Karpas-422 (cell line): ENCODE data around the gene NSMCE1. TPM values are rescaled to one million over a fixed set of nuclear protein-coding genes. Genes with fewer than 3 reads are reported as not detected.
"Not testable (repeated sequence)": the region's sequence is repeated elsewhere in the genome, so short reads cannot be mapped to it uniquely, and the experiment has no call there.

Experiments
- DNase-seq: peaks from one replicate; pipeline ENCODE4 v3.0.0-alpha.2; 2015
- H2AFZ ChIP-seq: fragments of 200-600 bp; sonication (generic); 2 replicates; pipeline ENCODE4 v1.6.1; 2014; ENCODE audit warnings: antibody characterized with exemption, low read length, mixed read lengths
- H3K27ac ChIP-seq: fragments of 200-600 bp; sonication (generic); 2 replicates; pipeline ENCODE4 v1.5.1; 2014; ENCODE audit warnings: mild to moderate bottlenecking, low read length, moderate library complexity
- H3K27me3 ChIP-seq: fragments of 200-600 bp; sonication (generic); 2 replicates; pipeline ENCODE4 v1.6.1; 2014; ENCODE audit warnings: low read length, mixed read lengths
- H3K36me3 ChIP-seq: fragments of 200-600 bp; sonication (generic); 2 replicates; pipeline ENCODE4 v1.6.1; 2014; ENCODE audit warnings: low read length, mixed read lengths; ENCODE audit not compliant: insufficient read depth
- H3K4me1 ChIP-seq: fragments of 200-600 bp; sonication (generic); 2 replicates; pipeline ENCODE4 v1.6.1; 2014; ENCODE audit warnings: mild to moderate bottlenecking, low read length, mixed read lengths
- H3K4me2 ChIP-seq: fragments of 200-600 bp; sonication (generic); 2 replicates; pipeline ENCODE4 v1.6.1; 2014; ENCODE audit warnings: low read length, low read depth, mild to moderate bottlenecking; ENCODE audit not compliant: poor library complexity, severe bottlenecking
- H3K4me3 ChIP-seq: fragments of 200-600 bp; sonication (generic); 2 replicates; pipeline ENCODE4 v1.5.1; 2014; ENCODE audit warnings: mild to moderate bottlenecking, antibody characterized with exemption, low read length, mixed read lengths
- H3K79me2 ChIP-seq: fragments of 200-600 bp; sonication (generic); 2 replicates; pipeline ENCODE4 v1.6.1; 2014; ENCODE audit warnings: mild to moderate bottlenecking, low read length, mixed read lengths
- H3K9ac ChIP-seq: fragments of 200-600 bp; sonication (generic); 2 replicates; pipeline ENCODE4 v1.6.0; 2014; ENCODE audit warnings: low read length
- H3K9me2 ChIP-seq: fragments of 200-600 bp; sonication (generic), shearing (Covaris generic); replicated peaks from 2 replicates; pipeline ENCODE4 v1.6.0; 2014; ENCODE audit warnings: mild to moderate bottlenecking, low read length, moderate library complexity; ENCODE audit not compliant: insufficient read depth
- H3K9me3 ChIP-seq: fragments of 300-700, 200-600 bp; sonication (generic); 2 replicates; pipeline ENCODE4 v1.6.1; 2014; ENCODE audit warnings: low read length, mixed read lengths
- H4K20me1 ChIP-seq: fragments of 200-600 bp; sonication (generic); 2 replicates; pipeline ENCODE4 v1.6.1; 2014; ENCODE audit warnings: mild to moderate bottlenecking, antibody characterized with exemption, low read length, low read depth; ENCODE audit not compliant: insufficient read depth
- total RNA-seq: library from RNA; depleted of rRNA; stranded (reverse); fragments of >200 nt; shearing (Covaris generic); gene quantifications from 2 replicates; pipeline ENCODE4 v1.2.3, GENCODE V29; 2014; ENCODE audit warnings: low replicate concordance

The NSMCE1 gene
- total RNA-seq, 1 experiment from 2014 or later, result 77.8 TPM

DNA sequence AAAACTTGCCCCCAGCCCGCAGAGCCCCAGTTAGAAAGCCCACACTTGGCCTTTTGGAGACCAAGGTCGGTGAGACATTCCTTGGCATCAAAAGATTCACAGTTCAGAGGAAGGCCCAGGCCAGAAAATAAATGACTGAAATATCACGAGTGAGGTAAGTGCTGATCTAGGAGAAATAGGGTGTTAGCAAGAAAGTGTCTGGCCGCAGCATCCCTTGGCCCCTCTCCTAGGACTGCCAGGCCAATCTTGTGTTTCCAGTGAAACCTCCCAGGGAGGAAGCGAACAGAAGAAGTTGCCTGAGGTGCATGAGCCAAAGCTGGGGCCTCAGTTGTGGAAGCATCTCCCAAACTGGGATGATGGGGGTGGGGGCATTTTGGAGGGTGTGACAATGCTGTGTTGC, 22.5 kb upstream of the NSMCE1 start:
- Histone ChIP-seq H3K9me3 (no peaks in the 10 kb centered on the region), H3K4me3 (no peak overlapping the region), H3K9me2 (no peaks in the 10 kb centered on the region), H3K4me2 (no peak overlapping the region), H3K36me3 (no peaks in the 10 kb centered on the region), H3K27ac (no peak overlapping the region), H3K79me2 (no peaks in the 10 kb centered on the region), H3K9ac (no peak overlapping the region), H2AFZ (no peak overlapping the region), H4K20me1 (no peaks in the 10 kb centered on the region), H3K4me1 (no peaks in the 10 kb centered on the region), H3K27me3 (no peaks in the 10 kb centered on the region)
- DNase-seq, result no peak

DNA sequence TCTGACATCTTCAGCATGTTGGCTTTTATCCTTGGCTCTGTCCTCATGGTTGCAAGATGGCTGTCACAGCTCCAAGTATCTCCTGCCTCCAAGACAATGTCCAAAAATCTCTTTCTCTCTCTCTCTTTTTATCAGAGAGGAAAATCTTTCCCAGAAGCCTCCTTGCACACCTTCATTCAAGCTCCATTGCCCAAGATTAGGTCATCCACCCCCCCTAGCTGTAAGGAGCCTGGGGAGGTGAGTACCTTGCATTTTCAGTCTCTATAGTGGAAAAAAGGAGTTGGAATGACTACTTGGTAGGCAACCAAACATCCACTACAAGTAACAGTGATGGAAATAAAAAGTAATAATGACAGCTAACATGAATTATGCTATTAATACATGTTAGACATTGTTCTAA, 22.0 kb upstream of the NSMCE1 start:
- no peaks in the 10 kb centered on the region for H3K4me1 ChIP-seq
- H3K79me2 ChIP-seq, result no peaks in the 10 kb centered on the region
- no peaks in the 10 kb centered on the region for H3K36me3 ChIP-seq
- no peak for DNase-seq
- no peaks in the 10 kb centered on the region for H3K27me3 ChIP-seq
- H2AFZ ChIP-seq, result no peak overlapping the region
- no peak overlapping the region for H3K27ac ChIP-seq
- H3K9me2 ChIP-seq, result no peaks in the 10 kb centered on the region
- H4K20me1 ChIP-seq, result no peaks in the 10 kb centered on the region
- no peaks in the 10 kb centered on the region for H3K9me3 ChIP-seq
- H3K4me2 ChIP-seq, result no peak overlapping the region
- no peak overlapping the region for H3K4me3 ChIP-seq
- no peak overlapping the region for H3K9ac ChIP-seq

DNA sequence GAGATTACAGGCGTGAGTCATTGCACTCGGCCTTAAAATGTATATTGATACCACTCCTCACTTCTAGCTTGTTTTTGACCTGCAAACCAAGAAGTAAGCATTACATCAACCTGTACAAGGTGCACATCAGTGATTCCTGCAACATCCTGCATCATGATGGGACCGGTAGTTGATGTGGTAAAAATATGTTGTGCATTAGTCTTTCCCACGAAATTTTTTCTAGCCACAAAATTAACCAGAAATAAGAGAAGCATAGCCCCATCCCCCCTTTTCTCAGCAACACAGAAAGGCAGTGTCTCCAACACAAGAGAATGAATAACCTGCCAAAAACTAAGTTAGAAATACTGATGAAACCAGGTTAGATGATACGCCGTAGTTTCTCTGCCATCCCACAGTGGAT, 21.1 kb upstream of the NSMCE1 start:
- H3K9me3 ChIP-seq, result no peaks in the 10 kb centered on the region
- no peaks in the 10 kb centered on the region for H3K79me2 ChIP-seq
- no peak overlapping the region for H3K9ac ChIP-seq
- no peaks in the 10 kb centered on the region for H4K20me1 ChIP-seq
- no peaks in the 10 kb centered on the region for H3K27me3 ChIP-seq
- no peak overlapping the region for H3K27ac ChIP-seq
- no peaks in the 10 kb centered on the region for H3K36me3 ChIP-seq
- H3K4me1 ChIP-seq, result no peaks in the 10 kb centered on the region
- no peak overlapping the region for H2AFZ ChIP-seq
- H3K4me3 ChIP-seq, result no peak overlapping the region
- H3K9me2 ChIP-seq, result no peaks in the 10 kb centered on the region
- no peak overlapping the region for H3K4me2 ChIP-seq
- DNase-seq, result no peak

DNA sequence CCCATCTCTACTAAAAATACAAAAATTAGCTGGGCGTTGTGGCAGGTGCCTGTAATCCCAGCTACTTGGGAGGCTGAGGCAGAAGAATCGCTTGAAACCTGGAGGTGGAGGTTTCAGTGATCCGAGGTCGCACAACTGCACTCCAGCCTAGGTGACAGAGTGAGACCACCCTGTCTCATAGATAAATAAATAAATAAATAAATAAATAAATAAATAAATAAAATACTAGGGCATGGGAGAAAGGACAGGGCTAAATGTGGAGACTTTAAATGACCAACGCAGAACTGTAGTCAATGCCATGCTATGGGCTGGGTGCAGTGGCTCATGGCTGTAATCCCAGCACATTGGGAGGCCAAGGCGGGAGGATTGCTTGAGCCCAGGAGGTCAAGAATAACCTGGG, 19.7 kb upstream of the NSMCE1 start:
- H3K4me2 ChIP-seq, H2AFZ ChIP-seq, H3K36me3 ChIP-seq, H3K27ac ChIP-seq, H3K9me3 ChIP-seq, H3K27me3 ChIP-seq, H3K4me3 ChIP-seq, H3K9me2 ChIP-seq, H3K9ac ChIP-seq, H3K79me2 ChIP-seq, H3K4me1 ChIP-seq, H4K20me1 ChIP-seq, DNase-seq: not testable (repeated sequence)

DNA sequence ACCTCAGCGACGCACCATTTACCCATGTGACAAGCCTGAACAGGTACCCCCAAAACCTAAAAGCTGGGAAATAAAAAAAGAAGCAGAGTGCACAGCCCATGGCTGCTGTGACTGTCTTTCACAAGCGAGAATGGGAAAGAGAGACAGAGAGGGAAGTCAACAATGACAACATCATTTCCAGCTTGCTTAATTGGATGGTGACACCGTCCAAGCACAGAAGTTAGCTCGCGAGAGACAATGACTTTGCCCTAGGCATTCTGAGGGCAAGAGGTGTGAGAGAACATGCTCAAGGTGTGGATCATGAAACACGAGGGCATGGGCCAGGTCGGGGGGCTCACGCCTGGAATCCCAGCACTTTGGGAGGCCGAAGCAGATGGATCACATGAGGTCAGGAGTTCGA, 19.3 kb upstream of the NSMCE1 start:
- Histone ChIP-seq H3K9me3 (no peaks in the 10 kb centered on the region), H2AFZ (no peak overlapping the region)
- DNase-seq, result no peak

DNA sequence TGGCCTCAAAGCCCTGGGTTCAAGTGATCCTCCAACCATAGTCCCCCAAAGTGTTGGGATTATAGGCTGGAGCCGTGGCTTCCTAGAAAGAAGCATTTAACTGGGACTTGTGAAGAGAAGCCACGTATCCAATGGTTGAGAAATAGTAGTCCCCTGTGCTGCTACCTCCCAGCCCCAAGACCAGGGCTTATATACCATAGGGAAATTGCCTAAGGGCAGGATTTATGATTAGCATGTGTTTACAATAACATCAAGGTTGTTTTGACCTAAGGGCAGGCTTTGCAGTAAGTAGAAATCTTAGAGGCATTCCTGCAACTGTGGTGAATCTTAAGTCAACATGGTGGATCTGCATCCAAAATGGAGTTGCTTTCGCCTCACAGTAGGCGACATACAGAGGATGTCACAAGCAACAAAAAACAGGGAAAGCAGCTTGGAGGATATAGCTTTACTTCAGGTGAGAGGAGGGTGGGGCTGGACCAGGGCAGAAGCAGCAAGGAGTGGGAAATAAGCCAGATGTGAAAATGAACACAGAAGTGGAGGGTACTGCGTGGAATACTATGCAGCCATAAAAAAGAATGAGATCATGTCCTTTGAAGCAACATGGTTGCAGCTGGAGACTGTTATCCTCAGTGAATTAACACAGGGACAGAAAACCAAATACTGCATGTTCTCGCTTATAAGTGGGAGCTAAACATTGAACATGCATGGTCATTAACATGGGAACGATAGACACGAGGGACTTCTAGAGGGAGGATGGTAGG, 18.7 kb upstream of the NSMCE1 start:
- H3K27ac ChIP-seq, result no peak overlapping the region
- no peaks in the 10 kb centered on the region for H3K36me3 ChIP-seq
- no peaks in the 10 kb centered on the region for H3K4me1 ChIP-seq
- H4K20me1 ChIP-seq, result no peaks in the 10 kb centered on the region
- H3K4me2 ChIP-seq, result no peak overlapping the region
- no peak overlapping the region for H2AFZ ChIP-seq
- H3K79me2 ChIP-seq, result no peaks in the 10 kb centered on the region
- no peaks in the 10 kb centered on the region for H3K27me3 ChIP-seq
- no peak overlapping the region for H3K4me3 ChIP-seq
- H3K9me2 ChIP-seq, result no peaks in the 10 kb centered on the region
- DNase-seq, result no peak
- H3K9ac ChIP-seq, result no peak overlapping the region
- H3K9me3 ChIP-seq, result no peaks in the 10 kb centered on the region

More for the DNA sequence above, 19.3 kb upstream of the NSMCE1 start:
- Histone ChIP-seq H4K20me1 (no peaks in the 10 kb centered on the region), H3K36me3 (no peaks in the 10 kb centered on the region), H3K9ac (no peak overlapping the region), H3K4me1 (no peaks in the 10 kb centered on the region), H3K27me3 (no peaks in the 10 kb centered on the region), H3K4me3 (no peak overlapping the region), H3K79me2 (no peaks in the 10 kb centered on the region), H3K27ac (no peak overlapping the region), H3K9me2 (no peaks in the 10 kb centered on the region), H3K4me2 (no peak overlapping the region)

DNA sequence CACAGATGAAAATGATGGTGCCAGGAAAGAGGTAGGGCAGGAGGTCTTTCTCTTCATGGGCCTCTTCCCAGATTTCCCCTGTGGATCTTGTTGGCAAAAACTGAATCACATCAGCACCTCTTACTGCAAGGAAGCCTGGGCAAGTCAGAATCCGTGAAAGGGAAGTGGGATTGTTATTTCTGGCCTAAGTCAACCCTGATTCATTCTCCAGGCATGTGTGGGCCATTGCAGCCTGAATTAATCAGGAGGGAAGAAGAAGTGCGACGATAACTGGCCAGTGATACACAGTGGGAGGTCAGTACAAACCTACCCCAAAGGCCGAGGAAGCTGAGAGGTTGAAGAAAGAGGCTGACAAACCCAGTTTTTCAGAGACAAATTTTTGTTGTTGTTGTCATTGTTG, 17.9 kb upstream of the NSMCE1 start:
- Histone ChIP-seq H3K9me2 (no peaks in the 10 kb centered on the region), H3K27me3 (no peaks in the 10 kb centered on the region), H3K36me3 (no peaks in the 10 kb centered on the region), H3K9me3 (no peaks in the 10 kb centered on the region), H3K9ac (no peak overlapping the region), H3K4me2 (no peak overlapping the region), H3K79me2 (no peaks in the 10 kb centered on the region), H3K27ac (no peak overlapping the region), H2AFZ (no peak overlapping the region), H3K4me3 (no peak overlapping the region), H4K20me1 (no peaks in the 10 kb centered on the region), H3K4me1 (no peaks in the 10 kb centered on the region)
- DNase-seq, result no peak

DNA sequence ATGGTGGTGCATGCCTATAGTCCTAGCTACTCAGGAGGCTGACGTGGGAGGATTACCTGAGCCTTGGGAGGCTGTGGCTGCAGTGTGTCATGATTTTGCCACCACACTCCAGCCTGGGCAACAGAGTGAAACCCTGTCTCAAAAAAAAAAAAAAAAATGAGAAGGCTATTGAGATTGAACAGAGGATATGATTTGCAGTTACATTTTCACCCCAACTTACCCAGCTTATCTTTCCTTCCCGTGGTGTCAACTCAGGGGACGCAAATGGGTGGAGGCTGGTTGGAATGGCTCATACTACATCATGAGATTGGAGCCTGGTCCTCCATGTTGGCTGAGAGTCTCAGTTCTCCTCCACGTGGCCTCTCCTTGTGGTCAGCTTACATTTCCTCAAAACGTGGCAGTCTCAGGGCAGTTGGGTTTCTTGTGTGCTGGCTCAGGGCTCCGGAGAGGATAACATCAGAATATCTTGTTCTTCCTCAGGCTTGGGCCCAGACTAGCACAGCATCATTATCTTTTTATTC, 17.2 kb upstream of the NSMCE1 start:
- Histone ChIP-seq H3K27ac (no peak overlapping the region), H3K9ac (no peak overlapping the region)
- no peak for DNase-seq

More for the DNA sequence above, 17.2 kb upstream of the NSMCE1 start:
- Histone ChIP-seq H3K9me3 (no peaks in the 10 kb centered on the region), H3K9me2 (no peaks in the 10 kb centered on the region), H2AFZ (no peak overlapping the region), H3K79me2 (no peaks in the 10 kb centered on the region), H3K4me3 (no peak overlapping the region), H3K4me1 (no peaks in the 10 kb centered on the region), H3K4me2 (no peak overlapping the region), H4K20me1 (no peaks in the 10 kb centered on the region), H3K36me3 (no peaks in the 10 kb centered on the region), H3K27me3 (no peaks in the 10 kb centered on the region)
